OCI-LY7 (cell line): Measurements from ENCODE around the gene GREB1. TPM values are rescaled to one million over a fixed set of nuclear protein-coding genes. Genes with fewer than 3 reads are reported as not detected.

Experiments
- BruUV-seq: library from RNA; stranded (reverse); fragments of 400-500 nt; replicated peaks from 2 replicates; lab custom pipeline; 2021; lab: Mats Ljungman, UMichigan
- CTCF ChIA-PET: fragments of 300-600 bp; sonication (Branson Sonifier 250); formaldehyde crosslinking; loops from one replicate; lab custom pipeline; 2022; ENCODE audit warnings: antibody characterized with exemption; ENCODE audit not compliant: unreplicated experiment; lab: Charles Lee
- POLR2A ChIA-PET: fragments of 300-600 bp; sonication (Branson Sonifier 250); formaldehyde crosslinking; loops from one replicate; lab custom pipeline; 2022; ENCODE audit warnings: antibody characterized with exemption; lab: Charles Lee
- DNase-seq: peaks from one replicate; pipeline ENCODE4 v3.0.0-alpha.2; 2015; ENCODE audit warnings: low spot score
- H2AFZ ChIP-seq: fragments of 200-600 bp; sonication (generic), shearing (Covaris generic); 2 replicates; pipeline ENCODE4 v1.6.1; 2014; ENCODE audit warnings: mild to moderate bottlenecking, antibody characterized with exemption, low read length, moderate library complexity
- H3K27ac ChIP-seq: fragments of 200-600 bp; sonication (generic); 2 replicates; pipeline ENCODE4 v1.5.1; 2014; ENCODE audit warnings: mixed run types, low read depth, mild to moderate bottlenecking, moderate library complexity, low read length, inconsistent platforms; ENCODE audit not compliant: poor library complexity, severe bottlenecking
- H3K36me3 ChIP-seq: fragments of 200-600 bp; sonication (generic); 2 replicates; pipeline ENCODE4 v1.6.1; 2014; ENCODE audit warnings: mild to moderate bottlenecking, antibody characterized with exemption, low read length, moderate library complexity, mixed read lengths; ENCODE audit not compliant: insufficient read depth
- H3K4me1 ChIP-seq: fragments of 200-600 bp; sonication (generic); 2 replicates; pipeline ENCODE4 v1.5.1; 2014; ENCODE audit warnings: mild to moderate bottlenecking, low read length; ENCODE audit not compliant: insufficient read depth, poor library complexity, severe bottlenecking
- H3K4me2 ChIP-seq: fragments of 200-600 bp; sonication (generic); 2 replicates; pipeline ENCODE4 v1.6.1; 2014; ENCODE audit warnings: mild to moderate bottlenecking, low read length
- H3K4me3 ChIP-seq: fragments of 200-600 bp; sonication (generic); 2 replicates; pipeline ENCODE4 v1.5.1; 2014; ENCODE audit warnings: mild to moderate bottlenecking, low read depth, low read length; ENCODE audit not compliant: poor library complexity, severe bottlenecking
- H3K79me2 ChIP-seq: fragments of 200-600 bp; sonication (generic); 2 replicates; pipeline ENCODE4 v1.6.1; 2016; ENCODE audit warnings: low read depth, mild to moderate bottlenecking, low read length, moderate library complexity, mixed read lengths; ENCODE audit not compliant: insufficient read depth
- H3K9me2 ChIP-seq: fragments of 200-600 bp; sonication (generic); 2 replicates; pipeline ENCODE4 v1.6.1; 2016; ENCODE audit warnings: mild to moderate bottlenecking, low read length, mixed read lengths; ENCODE audit not compliant: insufficient read depth
- H3K9me3 ChIP-seq: fragments of 200-600 bp; sonication (generic); 2 replicates; pipeline ENCODE4 v1.6.1; 2014; ENCODE audit warnings: mild to moderate bottlenecking, mixed run types, low read length, mixed read lengths
- H4K20me1 ChIP-seq: fragments of 200-600 bp; sonication (generic); 2 replicates; pipeline ENCODE4 v1.6.1; 2014; ENCODE audit warnings: mild to moderate bottlenecking, antibody characterized with exemption, low read length, moderate library complexity, mixed read lengths; ENCODE audit not compliant: insufficient read depth
- CTCF ChIP-seq: fragments of 200-600 bp; sonication (generic); conservative IDR thresholded peaks from 2 replicates; pipeline ENCODE4 v1.5.1; 2014; ENCODE audit warnings: mild to moderate bottlenecking, antibody characterized with exemption, low read length, moderate library complexity, mixed read lengths
- EZH2phosphoT487 ChIP-seq: fragments of 200-600 bp; sonication (generic); IDR thresholded peaks from 2 replicates; pipeline ENCODE4 v1.6.1; 2018; ENCODE audit warnings: low read depth, borderline replicate concordance, mild to moderate bottlenecking, mixed run types, antibody characterized with exemption, low read length, moderate library complexity, mixed read lengths
- intact Hi-C: fragments of 100-400 bp; cut with micrococcal nuclease; formaldehyde crosslinking; loops from one replicate; pipeline ENCODE4 v1.10.0; 2022; ENCODE audit not compliant: unreplicated experiment
- total RNA-seq, 2 experiments: library from RNA; depleted of rRNA in 1 of 2; stranded (reverse); fragments of >200 nt in 1 of 2; shearing (Covaris generic) in 1 of 2; gene quantifications; 2 replicates each; pipeline ENCODE4 v1.2.3, GENCODE V29; 2014 to 2022

The GREB1 gene
- total RNA-seq, 2 experiments from 2014 or later = 3.5 to 8.4 TPM

- CTCF ChIA-PET = interaction anchor here (1.4 kb wide), 1 partner anchor 450 kb away, joined by 4 read pairs; no protein-coding TSS in a partner anchor
Measured at GRCh38 chr2:11581797-11582611, 48.2 kb downstream of the GREB1 start.

DNA sequence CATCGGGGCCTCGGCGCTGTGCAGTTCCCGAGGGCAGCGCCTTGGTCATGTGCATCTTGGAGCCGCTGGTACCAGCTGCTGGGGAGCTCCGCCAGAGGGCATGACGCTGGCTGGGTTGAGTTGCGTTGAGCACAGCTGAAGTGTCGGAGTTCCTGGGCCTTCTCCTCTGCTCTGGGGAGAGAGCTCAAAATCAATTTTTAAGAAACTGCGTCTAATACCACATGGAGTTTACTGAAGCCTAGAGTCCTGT lies 48.7 kb downstream of the GREB1 start:
- Histone ChIP-seq H3K27ac (no peak overlapping the region), H3K9me2 (no peaks in the 10 kb centered on the region), H2AFZ (no peak overlapping the region), H4K20me1 (no peaks in the 10 kb centered on the region), H3K36me3 (no peaks in the 10 kb centered on the region), H3K9me3 (no peaks in the 10 kb centered on the region), H3K79me2 (no peaks in the 10 kb centered on the region), H3K4me1 (no peaks in the 10 kb centered on the region), H3K4me2 (no peak overlapping the region), H3K4me3 (no peak overlapping the region)
- intact Hi-C loops = loop anchor here (10.0 kb wide), 2 partner anchors 348 to 748 kb away; no protein-coding TSS in a partner anchor
- no TSS peak for BruUV-seq
- DNase-seq = no peak
- ChIA-PET CTCF (interaction anchor here (0.6 to 1.4 kb wide), 3 partner anchors 9 to 450 kb away, joined by 3 to 4 read pairs (median 3); no protein-coding TSS in a partner anchor), POLR2A (interaction anchor here (0.9 to 1.0 kb wide), 2 partner anchors 18 to 97 kb away, joined by 3 to 4 read pairs; no protein-coding TSS in a partner anchor)
- TF ChIP-seq CTCF = no peak
- TF ChIP-seq EZH2phosphoT487 = no peak

More at GRCh38 chr2:11581797-11582611, 48.2 kb downstream of the GREB1 start:
- BruUV-seq = no TSS peak
- intact Hi-C loops = loop anchor here (10.0 kb wide), 2 partner anchors 347 to 747 kb away; no protein-coding TSS in a partner anchor
- H3K4me3 ChIP-seq = no peak overlapping the region
- H3K79me2 ChIP-seq = no peaks in the 10 kb centered on the region
- POLR2A ChIA-PET = interaction anchor here (0.7 to 1.0 kb wide), 3 partner anchors 12 to 97 kb away, joined by 3 to 4 read pairs (median 3); no protein-coding TSS in a partner anchor
- DNase-seq = no peak
- no peak overlapping the region for H2AFZ ChIP-seq
- H3K36me3 ChIP-seq = no peaks in the 10 kb centered on the region
- no peaks in the 10 kb centered on the region for H3K9me2 ChIP-seq
- H3K4me2 ChIP-seq = no peak overlapping the region
- no peak overlapping the region for H3K27ac ChIP-seq
- H3K9me3 ChIP-seq = no peaks in the 10 kb centered on the region
- no peaks in the 10 kb centered on the region for H4K20me1 ChIP-seq
- no peaks in the 10 kb centered on the region for H3K4me1 ChIP-seq
- no peak for TF ChIP-seq CTCF
- TF ChIP-seq EZH2phosphoT487 = no peak
